Chondrocyte (in vitro differentiated cells): ENCODE results near the gene CHRNA4. TPM values are rescaled to one million over a fixed set of nuclear protein-coding genes. Genes with fewer than 3 reads are reported as not detected.

ENCODE experiments used
- DNase-seq: peaks from one replicate; pipeline ENCODE4 v3.0.0; 2021; ENCODE audit warnings: mixed read lengths, low spot score
- H3K27ac Mint-ChIP-seq: one replicate; pipeline ENCODE4 v1.8.0; 2021; ENCODE audit warnings: mild to moderate bottlenecking, moderate library complexity, mixed read lengths; ENCODE audit not compliant: unreplicated experiment
- H3K27me3 Mint-ChIP-seq: 2 replicates; pipeline ENCODE4 v1.8.0; 2021; ENCODE audit warnings: low read depth, mixed read lengths
- H3K36me3 Mint-ChIP-seq: 2 replicates; pipeline ENCODE4 v1.8.0; 2021; ENCODE audit warnings: low read depth, mixed read lengths
- H3K4me1 Mint-ChIP-seq: 2 replicates; pipeline ENCODE4 v1.8.0; 2021; ENCODE audit warnings: low read depth, mild to moderate bottlenecking, mixed read lengths
- H3K4me3 Mint-ChIP-seq: one replicate; pipeline ENCODE4 v1.8.0; 2021; ENCODE audit warnings: mild to moderate bottlenecking, moderate library complexity, mixed read lengths; ENCODE audit not compliant: unreplicated experiment
- H3K9me3 Mint-ChIP-seq: 2 replicates; pipeline ENCODE4 v1.8.0; 2021; ENCODE audit warnings: low read depth, mixed read lengths
- CTCF ChIP-seq: fragments of 200-600 bp; sonication (generic); IDR thresholded peaks from 2 replicates; pipeline ENCODE4 v1.5.0; 2021; ENCODE audit warnings: antibody characterized with exemption, mild to moderate bottlenecking, moderate library complexity
- total RNA-seq: library from RNA; stranded (reverse); gene quantifications from 3 replicates; pipeline ENCODE4 v1.2.1, GENCODE V29; 2021

CHRNA4 gene
- total RNA-seq, 1 donor from 2014 or later, result not detected

- H3K9me3 Mint-ChIP-seq, result no peaks in the 10 kb centered on the region
- H3K36me3 Mint-ChIP-seq, result no peaks in the 10 kb centered on the region
- no peak overlapping the region for H3K27ac Mint-ChIP-seq
Measured at GRCh38 chr20:63315731-63316491, 45.2 kb downstream of the CHRNA4 start.

GRCh38 chr20:63315240-63315689 is 45.9 kb downstream of the CHRNA4 start:
- H3K9me3 Mint-ChIP-seq, result no peaks in the 10 kb centered on the region
- H3K4me3 Mint-ChIP-seq, result no peak overlapping the region
- no peaks in the 10 kb centered on the region for H3K36me3 Mint-ChIP-seq
- H3K27ac Mint-ChIP-seq, result no peak overlapping the region
- H3K4me1 Mint-ChIP-seq, result no peaks in the 10 kb centered on the region
- peak; percentile 81 for DNase-seq
- no peaks in the 10 kb centered on the region for H3K27me3 Mint-ChIP-seq
- TF ChIP-seq CTCF, result no peak

More at GRCh38 chr20:63315731-63316491, 45.2 kb downstream of the CHRNA4 start:
- Mint-ChIP-seq H3K4me3 (no peak overlapping the region), H3K4me1 (no peaks in the 10 kb centered on the region), H3K27me3 (no peaks in the 10 kb centered on the region)
- TF ChIP-seq CTCF, result no peak
- peak; percentile 59 for DNase-seq

- peak; percentile 81 for DNase-seq
- H3K27me3 Mint-ChIP-seq, result no peaks in the 10 kb centered on the region
- no peaks in the 10 kb centered on the region for H3K36me3 Mint-ChIP-seq
- no peak overlapping the region for H3K27ac Mint-ChIP-seq
- no peaks in the 10 kb centered on the region for H3K4me1 Mint-ChIP-seq
- no peak overlapping the region for H3K4me3 Mint-ChIP-seq
- no peak for TF ChIP-seq CTCF
- H3K9me3 Mint-ChIP-seq, result no peaks in the 10 kb centered on the region
Measured at GRCh38 chr20:63314566-63315239, 46.4 kb downstream of the CHRNA4 start.

- H3K27ac Mint-ChIP-seq, result no peak overlapping the region
- no peak for TF ChIP-seq CTCF
- no peaks in the 10 kb centered on the region for H3K27me3 Mint-ChIP-seq
- peak; percentile 90 for DNase-seq
- H3K4me3 Mint-ChIP-seq, result no peak overlapping the region
- no peaks in the 10 kb centered on the region for H3K36me3 Mint-ChIP-seq
- H3K4me1 Mint-ChIP-seq, result no peaks in the 10 kb centered on the region
- H3K9me3 Mint-ChIP-seq, result no peaks in the 10 kb centered on the region
Measured at GRCh38 chr20:63314015-63314471, 47.1 kb downstream of the CHRNA4 start.

GRCh38 chr20:63313349-63314014 is 47.7 kb downstream of the CHRNA4 start:
- H3K27ac Mint-ChIP-seq, result no peak overlapping the region
- no peaks in the 10 kb centered on the region for H3K36me3 Mint-ChIP-seq
- H3K4me3 Mint-ChIP-seq, result no peak overlapping the region
- H3K27me3 Mint-ChIP-seq, result no peaks in the 10 kb centered on the region
- TF ChIP-seq CTCF, result no peak
- DNase-seq, result no peak
- H3K4me1 Mint-ChIP-seq, result no peaks in the 10 kb centered on the region
- no peaks in the 10 kb centered on the region for H3K9me3 Mint-ChIP-seq
